NB4 (cell line): ENCODE results near the gene DNAJC24.

Experiments used
- DNase-seq: peaks from one replicate; pipeline ENCODE4 v3.0.0; 2010; ENCODE audit warnings: low read depth
- H3K4me3 ChIP-seq: one replicate; pipeline ENCODE4 v1.5.1; 2011; ENCODE audit warnings: mild to moderate bottlenecking, low read depth, low read length, moderate library complexity
- CTCF ChIP-seq: IDR thresholded peaks from one replicate; pipeline ENCODE4 v1.5.1; 2012; ENCODE audit warnings: low read depth, low read length
- MYC ChIP-seq: IDR thresholded peaks from 2 replicates; pipeline ENCODE4 v1.6.1; 2011; ENCODE audit warnings: low read depth, low read length
- POLR2A ChIP-seq: IDR thresholded peaks from 2 replicates; pipeline ENCODE4 v1.6.1; 2011; ENCODE audit warnings: mild to moderate bottlenecking; ENCODE audit not compliant: insufficient read length; ENCODE audit errors: extremely low read depth
- TF ChIP-seq, protein P1 (sequence below): IDR thresholded peaks from 2 replicates; pipeline ENCODE4 v1.6.1; 2011; ENCODE audit warnings: low read depth, low read length

Gene DNAJC24

GRCh38 chr11:31361743-31362142, 7.9 kb upstream of the DNAJC24 start:
- H3K4me3 ChIP-seq = no peak overlapping the region
- DNase-seq = no peak
- TF ChIP-seq CTCF = no peak
- TF ChIP-seq POLR2A = no peak
- no peak for TF ChIP-seq MYC
- TF ChIP-seq, protein P1, sequence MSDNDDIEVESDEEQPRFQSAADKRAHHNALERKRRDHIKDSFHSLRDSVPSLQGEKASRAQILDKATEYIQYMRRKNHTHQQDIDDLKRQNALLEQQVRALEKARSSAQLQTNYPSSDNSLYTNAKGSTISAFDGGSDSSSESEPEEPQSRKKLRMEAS = no peak

DNA sequence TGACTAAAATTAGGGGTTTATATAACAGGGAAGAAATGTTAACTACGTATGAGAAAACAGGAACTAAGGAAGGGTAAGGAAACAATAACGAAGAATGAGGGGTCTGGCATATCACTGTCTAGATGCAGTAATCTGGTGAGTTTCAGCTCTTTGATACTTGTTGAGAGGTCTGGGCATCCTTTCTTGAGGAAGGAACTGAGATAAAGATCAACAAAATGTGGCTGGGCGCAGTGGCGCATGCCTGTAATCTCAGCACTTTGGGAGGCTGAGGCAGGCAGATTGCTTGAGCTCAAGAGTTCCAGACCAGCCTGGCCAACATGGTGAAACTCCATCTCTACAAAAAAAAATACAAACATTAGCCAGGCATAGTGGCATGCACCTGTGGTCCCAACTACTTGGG, 2.9 kb upstream of the DNAJC24 start:
- H3K4me3 ChIP-seq = no peak overlapping the region
- TF ChIP-seq POLR2A = no peak
- TF ChIP-seq CTCF = no peak
- TF ChIP-seq, protein P1 = no peak
- TF ChIP-seq MYC = no peak
- no peak for DNase-seq

GRCh38 chr11:31375879-31376278, 6.2 kb downstream of the DNAJC24 start:
- TF ChIP-seq, protein P1 = no peak
- no peak for TF ChIP-seq MYC
- no peak for TF ChIP-seq CTCF
- TF ChIP-seq POLR2A = no peak
- DNase-seq = no peak
- H3K4me3 ChIP-seq = no peak overlapping the region

GRCh38 chr11:31383116-31383515, 13.5 kb downstream of the DNAJC24 start:
- TF ChIP-seq CTCF (no peak), POLR2A (no peak), MYC (no peak)
- TF ChIP-seq, protein P1 = no peak
- no peak for DNase-seq
- no peak overlapping the region for H3K4me3 ChIP-seq

DNA sequence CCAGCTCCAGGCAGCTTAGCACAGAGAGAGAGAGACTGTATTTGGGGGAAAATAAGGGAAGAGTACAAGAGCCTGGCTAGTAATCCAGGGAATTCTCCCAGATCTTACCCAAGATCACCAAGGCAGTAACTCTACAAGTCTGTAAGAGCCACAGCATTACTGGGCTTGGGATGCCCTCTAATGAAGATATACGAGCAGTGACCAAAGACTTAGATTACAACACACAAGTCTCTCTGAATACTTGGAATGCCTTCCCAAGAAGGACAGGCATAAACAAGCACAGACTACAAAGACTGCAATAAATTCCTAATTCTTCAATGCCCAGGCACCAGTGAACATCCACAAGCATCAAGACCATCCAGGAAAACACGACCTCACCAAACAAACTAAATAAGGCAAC, 17.7 kb downstream of the DNAJC24 start:
- TF ChIP-seq POLR2A (no peak), MYC (no peak), CTCF (no peak)
- TF ChIP-seq, protein P1 = no peak
- DNase-seq = no peak

DNA sequence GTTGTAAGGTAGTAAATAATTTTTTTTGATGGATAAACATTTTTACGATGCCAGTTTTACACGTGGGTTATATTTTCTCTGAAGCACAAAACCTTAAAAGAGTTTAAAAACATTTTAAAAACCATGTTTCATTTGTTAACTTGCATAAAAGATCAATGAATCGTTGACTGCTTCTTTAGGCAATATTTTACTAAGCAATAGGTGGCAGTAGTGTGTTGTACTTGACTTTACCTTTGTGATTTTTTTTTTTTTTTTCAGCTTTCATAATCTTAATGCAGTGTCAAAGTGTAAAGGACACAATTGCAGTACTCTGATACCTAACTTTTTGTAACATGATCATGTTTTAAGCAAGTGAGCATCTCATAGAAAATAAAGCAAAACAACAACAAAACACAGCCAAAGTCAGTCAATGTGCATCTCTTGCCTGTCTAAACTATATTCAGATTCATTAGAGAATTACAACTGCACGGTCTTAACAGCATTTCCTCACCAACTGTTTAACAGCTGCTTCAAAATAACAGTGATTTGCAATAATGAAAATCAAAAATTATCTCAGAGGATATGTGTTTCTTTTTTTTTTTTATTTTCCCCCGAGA, 27.7 kb downstream of the DNAJC24 start:
- no peak overlapping the region for H3K4me3 ChIP-seq
- TF ChIP-seq, protein P1 = no peak
- TF ChIP-seq POLR2A = no peak
- DNase-seq = peak; percentile 24

More for the DNA sequence above, 17.7 kb downstream of the DNAJC24 start:
- H3K4me3 ChIP-seq = no peak overlapping the region
